HEK293T (cell line): Measurements from ENCODE around the gene MAF.

Source experiments
- CTCF ChIA-PET: fragments of 350-600 bp; formaldehyde crosslinking; extraction: SDS; loops from one replicate; lab custom pipeline; 2021; ENCODE audit warnings: antibody characterized with exemption, inconsistent platforms; lab: Yijun Ruan, JAX
- POLR2A ChIA-PET: fragments of 350-600 bp; formaldehyde crosslinking; extraction: SDS; loops from one replicate; lab custom pipeline; 2020; ENCODE audit warnings: antibody characterized with exemption, inconsistent platforms; lab: Yijun Ruan, JAX
- DNase-seq: peaks from one replicate; pipeline ENCODE4 v3.0.0; 2012; ENCODE audit warnings: mixed read lengths; ENCODE audit errors: extremely low spot score
- ARNT ChIP-seq: fragments of 450-650 bp; IDR thresholded peaks from 2 replicates; pipeline ENCODE4 v1.6.1; 2017; ENCODE audit warnings: mild to moderate bottlenecking
- BHLHE40 ChIP-seq: fragments of 450-650 bp; IDR thresholded peaks from 2 replicates; pipeline ENCODE4 v1.6.1; 2016; ENCODE audit warnings: mild to moderate bottlenecking, moderate library complexity, borderline replicate concordance
- CTBP1 ChIP-seq: fragments of 450-650 bp; IDR thresholded peaks from 2 replicates; pipeline ENCODE4 v1.6.1; 2016; ENCODE audit warnings: borderline replicate concordance
- ELF4 ChIP-seq: fragments of 450-650 bp; IDR thresholded peaks from 2 replicates; pipeline ENCODE4 v1.6.1; 2017; ENCODE audit warnings: antibody characterized with exemption
- FOXA1 ChIP-seq: fragments of 450-650 bp; IDR thresholded peaks from 2 replicates; pipeline ENCODE4 v1.6.1; 2016; ENCODE audit warnings: mild to moderate bottlenecking
- FOXK2 ChIP-seq: fragments of 450-650 bp; IDR thresholded peaks from 2 replicates; pipeline ENCODE4 v1.6.1; 2016; ENCODE audit warnings: mild to moderate bottlenecking
- FOXM1 ChIP-seq: fragments of 450-650 bp; IDR thresholded peaks from 2 replicates; pipeline ENCODE4 v1.6.1; 2017; ENCODE audit warnings: mild to moderate bottlenecking, borderline replicate concordance
- HDGF ChIP-seq: fragments of 450-650 bp; IDR thresholded peaks from 2 replicates; pipeline ENCODE4 v1.6.1; 2017; ENCODE audit warnings: antibody characterized with exemption, borderline replicate concordance
- L3MBTL2 ChIP-seq: fragments of 450-650 bp; conservative IDR thresholded peaks from 2 replicates; pipeline ENCODE4 v1.6.1; 2016; ENCODE audit warnings: mild to moderate bottlenecking
- LEF1 ChIP-seq: fragments of 450-650 bp; IDR thresholded peaks from 2 replicates; pipeline ENCODE4 v1.6.1; 2017; ENCODE audit warnings: mild to moderate bottlenecking, borderline replicate concordance
- NFRKB ChIP-seq: fragments of 450-650 bp; IDR thresholded peaks from 2 replicates; pipeline ENCODE4 v1.6.1; 2016; ENCODE audit warnings: mild to moderate bottlenecking, moderate library complexity
- SP1 ChIP-seq: fragments of 450-650 bp; IDR thresholded peaks from 2 replicates; pipeline ENCODE4 v1.6.1; 2017
- SUZ12 ChIP-seq: fragments of 450-650 bp; IDR thresholded peaks from 2 replicates; pipeline ENCODE4 v1.6.1; 2016; ENCODE audit warnings: mild to moderate bottlenecking
- TARDBP ChIP-seq: fragments of 450-650 bp; IDR thresholded peaks from 2 replicates; pipeline ENCODE4 v1.6.1; 2016
- ZNF384 ChIP-seq: fragments of 450-650 bp; IDR thresholded peaks from 2 replicates; pipeline ENCODE4 v1.6.1; 2016
- TF ChIP-seq, protein P1 (sequence below): fragments of 450-650 bp; IDR thresholded peaks from 2 replicates; pipeline ENCODE4 v1.6.1; 2016

Gene MAF

DNA sequence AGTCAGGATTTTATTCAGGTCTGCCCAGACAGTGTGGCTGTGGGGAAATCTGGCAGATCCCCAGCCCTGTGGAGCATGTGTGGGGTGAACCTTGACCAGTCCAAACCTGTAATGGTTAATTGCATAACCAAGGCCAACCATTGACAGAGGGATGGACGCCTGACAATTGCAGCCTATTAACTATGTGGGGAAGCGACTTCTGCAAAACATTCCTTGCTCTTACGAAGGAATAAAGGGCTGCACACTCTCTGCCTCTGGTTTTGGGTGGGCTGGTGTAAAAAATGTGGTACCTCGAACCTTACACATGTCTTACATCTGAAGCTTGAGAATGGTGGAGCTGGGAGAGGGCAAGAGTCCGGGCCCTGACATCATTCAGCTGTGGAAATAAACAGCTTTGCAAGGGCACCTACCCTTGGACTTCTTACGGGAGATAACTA, 35.8 kb downstream of the MAF start:
- ChIA-PET CTCF (no interaction called here), POLR2A (no interaction called here)
- DNase-seq = no peak
- TF ChIP-seq BHLHE40 (no peak), HDGF (no peak), FOXK2 (no peak), ARNT (no peak), FOXM1 (no peak)
- TF ChIP-seq, protein P1, sequence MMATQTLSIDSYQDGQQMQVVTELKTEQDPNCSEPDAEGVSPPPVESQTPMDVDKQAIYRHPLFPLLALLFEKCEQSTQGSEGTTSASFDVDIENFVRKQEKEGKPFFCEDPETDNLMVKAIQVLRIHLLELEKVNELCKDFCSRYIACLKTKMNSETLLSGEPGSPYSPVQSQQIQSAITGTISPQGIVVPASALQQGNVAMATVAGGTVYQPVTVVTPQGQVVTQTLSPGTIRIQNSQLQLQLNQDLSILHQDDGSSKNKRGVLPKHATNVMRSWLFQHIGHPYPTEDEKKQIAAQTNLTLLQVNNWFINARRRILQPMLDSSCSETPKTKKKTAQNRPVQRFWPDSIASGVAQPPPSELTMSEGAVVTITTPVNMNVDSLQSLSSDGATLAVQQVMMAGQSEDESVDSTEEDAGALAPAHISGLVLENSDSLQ = no peak

DNA sequence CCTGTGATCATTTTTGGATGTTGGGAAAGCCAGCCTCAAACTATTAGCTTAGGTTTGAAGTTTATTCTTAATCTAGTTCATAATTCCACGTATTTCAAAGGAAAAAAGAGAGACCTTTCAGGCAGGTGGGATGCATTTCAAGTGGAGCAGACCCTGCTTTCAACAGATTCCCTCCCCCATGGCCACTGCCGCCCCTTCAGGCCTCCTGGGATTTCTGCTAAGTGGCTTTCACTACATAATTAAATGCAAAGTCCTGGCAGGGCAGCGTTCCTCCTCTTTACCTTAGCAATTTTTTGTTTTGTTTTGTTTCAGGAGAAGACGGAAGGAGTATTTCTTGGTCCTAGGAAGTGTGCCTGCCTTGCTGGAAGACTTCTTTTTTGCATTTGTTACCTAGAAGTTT, 36.6 kb downstream of the MAF start:
- ChIA-PET POLR2A (interaction anchor here (0.7 kb wide), 1 partner anchor 1437 kb away, joined by 3 read pairs; no protein-coding TSS in a partner anchor), CTCF (no interaction called here)
- TF ChIP-seq, protein P1 = no peak
- TF ChIP-seq ZNF384 (no peak), LEF1 (no peak), ELF4 (no peak), CTBP1 (no peak), SP1 (no peak), TARDBP (no peak)
- no peak for DNase-seq

DNA sequence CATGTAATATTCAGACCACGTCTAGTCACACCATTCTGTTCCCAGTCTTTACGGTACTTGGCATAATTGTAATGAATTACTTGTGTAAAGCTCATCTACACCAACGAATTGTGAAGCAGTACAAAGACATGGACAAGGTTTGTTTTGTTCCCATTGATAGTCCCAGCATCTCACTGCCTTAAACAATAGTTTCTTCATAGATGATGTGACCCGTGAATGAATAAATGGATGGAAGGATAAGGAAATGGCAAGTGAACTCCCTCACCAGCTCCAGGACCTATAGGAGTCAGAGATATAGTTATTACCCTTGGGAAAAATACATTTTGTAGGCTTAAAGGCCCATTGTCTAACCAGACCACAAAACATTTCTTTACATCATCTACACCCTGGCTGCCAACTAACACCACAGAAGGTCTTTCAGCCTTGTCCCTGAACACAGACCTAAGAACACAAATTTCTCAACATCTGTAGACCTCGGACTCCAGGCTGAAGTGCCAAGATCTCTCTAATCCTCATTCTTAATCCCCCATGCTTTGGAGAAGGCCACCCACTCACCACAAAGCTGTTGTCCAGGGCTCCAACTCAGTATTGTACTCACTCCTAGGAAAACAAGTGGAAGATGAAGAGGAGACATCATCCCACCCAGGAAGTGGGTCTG, 38.2 kb downstream of the MAF start:
- no peak for DNase-seq
- ChIA-PET POLR2A (no interaction called here), CTCF (no interaction called here)
- TF ChIP-seq FOXA1 (no peak), BHLHE40 (no peak), L3MBTL2 (no peak), FOXK2 (no peak), FOXM1 (no peak), ZNF384 (no peak), LEF1 (no peak), HDGF (no peak), ARNT (no peak), ELF4 (no peak), NFRKB (no peak), SUZ12 (no peak), TARDBP (no peak), CTBP1 (no peak), SP1 (no peak)
- TF ChIP-seq, protein P1 = no peak

DNA sequence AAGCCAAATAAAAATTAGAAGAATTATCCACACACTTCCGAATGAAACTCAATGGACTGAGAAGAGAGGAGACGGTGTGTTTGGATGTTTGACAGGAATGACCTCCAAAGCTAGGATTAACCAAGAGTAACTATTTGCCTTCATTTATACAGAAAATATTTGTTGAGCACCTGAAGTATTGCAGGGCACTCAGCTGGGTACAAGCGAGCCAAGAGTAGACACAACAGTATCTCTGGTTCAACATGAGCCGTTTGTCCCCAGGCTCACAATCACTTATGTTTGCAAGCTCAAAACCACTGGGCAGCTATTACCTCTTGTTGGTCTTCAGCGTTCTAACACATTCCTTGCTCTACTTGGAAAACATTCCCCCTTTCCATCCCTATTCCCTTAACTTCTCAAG, 38.8 kb downstream of the MAF start:
- TF ChIP-seq SP1 (no peak), HDGF (no peak), FOXK2 (no peak), NFRKB (no peak), ELF4 (no peak), CTBP1 (no peak), TARDBP (no peak), BHLHE40 (no peak), ARNT (no peak)
- DNase-seq = no peak
- POLR2A ChIA-PET = no interaction called here
- CTCF ChIA-PET = no interaction called here

DNA sequence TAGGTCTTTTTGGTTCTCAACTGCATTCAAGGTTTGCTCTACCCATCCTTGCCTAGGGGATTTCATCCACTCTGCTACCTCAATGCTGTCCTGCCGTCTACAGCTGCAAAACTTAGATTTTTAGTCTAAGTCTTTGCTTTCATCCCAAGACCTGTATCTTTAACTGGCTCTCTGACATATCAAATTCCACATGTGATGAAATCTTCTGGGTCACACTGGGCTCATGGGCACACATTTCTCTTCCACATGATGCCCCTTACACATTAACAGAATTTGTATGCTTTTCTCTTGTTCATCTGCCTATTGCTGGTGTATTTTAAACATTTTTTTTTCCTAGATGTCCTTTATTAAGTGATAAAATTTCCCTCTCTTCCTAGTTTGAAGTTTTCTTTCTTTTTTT, 39.6 kb downstream of the MAF start:
- ChIA-PET CTCF (interaction anchor here (0.7 kb wide), 1 partner anchor 227 kb away, joined by 4 read pairs; no protein-coding TSS in a partner anchor), POLR2A (no interaction called here)
- no peak for TF ChIP-seq FOXA1
- TF ChIP-seq NFRKB = no peak
- no peak for DNase-seq

DNA sequence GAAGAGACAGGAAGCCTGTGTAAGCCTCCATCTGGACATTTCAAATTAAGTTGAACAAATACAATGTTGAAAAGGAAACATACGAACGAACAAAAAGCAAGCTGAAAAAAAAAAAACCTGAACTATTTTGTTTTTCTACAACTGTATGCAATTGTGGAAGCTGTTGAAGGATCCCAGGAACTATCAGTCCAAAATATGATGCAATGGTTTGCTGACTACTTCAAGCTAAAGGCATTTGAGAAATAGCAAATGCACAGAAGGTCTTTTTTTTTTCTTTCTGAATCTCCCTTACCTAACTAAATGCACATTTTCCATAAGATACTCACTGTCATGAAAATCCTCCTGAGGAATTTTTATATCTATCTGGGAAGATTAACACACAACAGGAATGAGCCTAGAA, 40.2 kb downstream of the MAF start:
- ChIA-PET CTCF (no interaction called here), POLR2A (no interaction called here)
- no peak for TF ChIP-seq CTBP1
- DNase-seq = no peak

DNA sequence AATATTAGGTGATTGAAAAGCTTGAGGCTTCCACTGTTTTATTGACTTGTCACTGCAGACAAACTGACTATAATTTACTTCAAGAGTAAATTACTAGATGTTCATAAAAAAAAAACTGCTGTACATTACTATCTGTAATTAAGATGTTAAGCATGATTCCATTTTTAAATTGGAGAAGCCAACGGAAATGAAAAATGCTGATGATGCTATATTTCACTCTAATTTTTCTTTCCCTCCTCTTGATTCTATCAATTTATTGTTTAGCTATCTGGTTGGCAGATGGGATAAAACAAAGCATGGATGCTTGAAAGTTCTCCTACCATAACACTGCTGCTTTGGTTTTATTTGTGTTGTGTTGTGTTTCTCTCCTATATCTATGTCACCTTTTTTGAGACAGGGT, 41.0 kb downstream of the MAF start:
- CTCF ChIA-PET = no interaction called here
- POLR2A ChIA-PET = no interaction called here
- TF ChIP-seq FOXA1 (no peak), ELF4 (no peak), L3MBTL2 (no peak), HDGF (no peak), TARDBP (no peak), LEF1 (no peak), FOXM1 (no peak), SUZ12 (no peak), SP1 (no peak), BHLHE40 (no peak), CTBP1 (no peak), NFRKB (no peak), ARNT (no peak), ZNF384 (no peak), FOXK2 (no peak)
- TF ChIP-seq, protein P1 = no peak
- DNase-seq = no peak
